ENCODE data around the gene TTC3. TPM values are rescaled to one million over a fixed set of nuclear protein-coding genes. Genes with fewer than 3 reads are reported as not detected.
A peak's percentile ranks its signal among the peaks of the same experiment; 100 is the strongest.

TTC3 gene
- total and polyA plus RNA-seq, 2 of the 13 experiments (the other 11 are each of a cell fraction or from before 2014, with no cell fraction given) = 55.7 to 108 TPM

- TF ChIP-seq ZNF746 (CRISPR knock-in tag; IDR thresholded peaks at IDR 0.05) (peak; percentile 92), DMAP1 (CRISPR knock-in tag; IDR thresholded peaks at IDR 0.05) (peak; percentile 80; the same call in 1 of the 2 replicates), SMARCE1 (IDR thresholded peaks at IDR 0.05; ENCODE audit: borderline replicate concordance) (no peak), ZNF235 (CRISPR knock-in tag; IDR thresholded peaks at IDR 0.05; ENCODE audit: borderline replicate concordance) (no peak), NFYB (CRISPR knock-in tag; IDR thresholded peaks at IDR 0.05) (0 out of 2 replicates have a peak, but pooled peaks have one; percentile 14), ZNF44 (CRISPR knock-in tag; IDR thresholded peaks at IDR 0.05) (no peak), RELA (CRISPR knock-in tag; IDR thresholded peaks at IDR 0.05) (no peak), SOX5 (CRISPR knock-in tag; IDR thresholded peaks at IDR 0.05; ENCODE audit: borderline replicate concordance) (peak; percentile 83; the same call in 1 of the 2 replicates), SMC3 (IDR thresholded peaks at IDR 0.05; ENCODE audit: low read length) (0 out of 2 replicates have a peak, but pooled peaks have one; percentile 21), ZSCAN21 (CRISPR knock-in tag; IDR thresholded peaks at IDR 0.05; ENCODE audit: borderline replicate concordance) (no peak; the same call in 1 of the 2 replicates), THAP11 (CRISPR knock-in tag; IDR thresholded peaks at IDR 0.05) (peak; percentile 53; the same call in 1 of the 2 replicates), ZNF614 (CRISPR knock-in tag; IDR thresholded peaks at IDR 0.05; ENCODE audit: borderline replicate concordance) (peak; percentile 91), CCAR2 (optimal IDR thresholded peaks at IDR 0.05; ENCODE audit: low read depth, low read length) (no peak), MTERF4 (CRISPR knock-in tag; IDR thresholded peaks at IDR 0.05) (peak; percentile 61; the same call in 1 of the 2 replicates), PPARG (CRISPR knock-in tag; conservative IDR thresholded peaks at IDR 0.05) (peak; percentile 51; the same call in 1 of the 2 replicates), NKX3-1 (CRISPR knock-in tag; IDR thresholded peaks at IDR 0.05) (peak; percentile 72; the same call in 1 of the 2 replicates), ZBTB34 (CRISPR knock-in tag; IDR thresholded peaks at IDR 0.05) (peak; percentile 93), CREB3 (CRISPR knock-in tag; IDR thresholded peaks at IDR 0.05) (peak; percentile 59; the same call in 1 of the 2 replicates), HOMEZ (CRISPR knock-in tag; IDR thresholded peaks at IDR 0.05; ENCODE audit: low read depth) (peak; percentile 48; the same call in 1 of the 2 replicates), ERF (CRISPR knock-in tag; IDR thresholded peaks at IDR 0.05) (peak; percentile 62), GMEB1 (CRISPR knock-in tag; IDR thresholded peaks at IDR 0.05; ENCODE audit: borderline replicate concordance) (no peak; the same call in 1 of the 2 replicates), ARNT2 (CRISPR knock-in tag; IDR thresholded peaks at IDR 0.05; ENCODE audit: low read depth) (no peak), ARNTL (CRISPR knock-in tag; IDR thresholded peaks at IDR 0.05) (peak; percentile 76), SKI (IDR thresholded peaks at IDR 0.05; ENCODE audit: partially characterized antibody) (peak; percentile 81)
Measured at GRCh38 chr21:37153935-37154350, 80.9 kb downstream of the TTC3 start (continued).

Data from HepG2 (cell line).